CD8-positive, alpha-beta memory T cell (primary cell): ENCODE results near the gene PKM. TPM values are rescaled to one million over a fixed set of nuclear protein-coding genes. Genes with fewer than 3 reads are reported as not detected.

Experiments used
- CTCF ChIA-PET: fragments of 350-600 bp; sonication (Branson Sonifier 250); formaldehyde crosslinking; loops from one replicate; lab custom pipeline; 2021; ENCODE audit warnings: antibody characterized with exemption; lab: Charles Lee
- POLR2A ChIA-PET: fragments of 350-600 bp; sonication (Branson Sonifier 250); formaldehyde crosslinking; loops from one replicate; lab custom pipeline; 2021; ENCODE audit warnings: antibody characterized with exemption; lab: Charles Lee
- DNase-seq, 5 donors: peaks; one replicate each; pipeline versions ENCODE4 v3.0.0 to v3.0.0-alpha.2; 2020 to 2022; ENCODE audit warnings: mixed read lengths in 1 of 5
- H3K27ac ChIP-seq: one replicate; pipeline ENCODE4 v1.7.0; 2013; ENCODE audit warnings: low read depth, mild to moderate bottlenecking, low read length, moderate library complexity
- H3K27me3 ChIP-seq: 2 replicates; pipeline ENCODE4 v1.7.0; 2013; ENCODE audit warnings: low read length, mild to moderate bottlenecking; ENCODE audit not compliant: insufficient read depth, poor library complexity, severe bottlenecking
- H3K36me3 ChIP-seq: 2 replicates; pipeline ENCODE4 v1.7.0; 2013; ENCODE audit warnings: mild to moderate bottlenecking, low read length, moderate library complexity; ENCODE audit not compliant: insufficient read depth
- H3K4me1 ChIP-seq: 2 replicates; pipeline ENCODE4 v1.7.0; 2013; ENCODE audit warnings: mild to moderate bottlenecking, low read length, moderate library complexity; ENCODE audit not compliant: insufficient read depth
- H3K4me3 ChIP-seq: 2 replicates; pipeline ENCODE4 v1.7.0; 2013; ENCODE audit warnings: mild to moderate bottlenecking, low read length
- H3K9me3 ChIP-seq: 2 replicates; pipeline ENCODE4 v1.7.0; 2013; ENCODE audit warnings: mild to moderate bottlenecking, low read length
- H3K27ac Mint-ChIP-seq, 8 donors: one replicate each; pipeline ENCODE4 v1.8.0; 2020 to 2021; ENCODE audit warnings: mixed read lengths in 8 of 8, mild to moderate bottlenecking in 6 of 8, inconsistent platforms in 3 of 8, moderate library complexity in 3 of 8
- H3K27me3 Mint-ChIP-seq, 2 donors: one replicate each; pipeline ENCODE4 v1.8.0; 2020 to 2021; ENCODE audit warnings: mixed read lengths in 2 of 2, mild to moderate bottlenecking in 1 of 2, moderate library complexity in 1 of 2
- H3K36me3 Mint-ChIP-seq, 3 donors: one replicate each; pipeline ENCODE4 v1.8.0; 2020 to 2021; ENCODE audit warnings: mixed read lengths in 3 of 3, inconsistent platforms in 1 of 3, mild to moderate bottlenecking in 1 of 3
- H3K4me1 Mint-ChIP-seq, 3 donors: one replicate each; pipeline ENCODE4 v1.8.0; 2020 to 2021; ENCODE audit warnings: mixed read lengths in 3 of 3, inconsistent platforms in 1 of 3, mild to moderate bottlenecking in 1 of 3
- H3K4me3 Mint-ChIP-seq, 7 donors: one replicate each; pipeline ENCODE4 v1.8.0; 2020 to 2021; ENCODE audit warnings: mixed read lengths in 7 of 7, mild to moderate bottlenecking in 6 of 7, moderate library complexity in 4 of 7, inconsistent platforms in 2 of 7
- H3K9me3 Mint-ChIP-seq, 5 donors: one replicate each; pipeline ENCODE4 v1.8.0; 2020 to 2022; ENCODE audit warnings: mixed read lengths in 5 of 5, mild to moderate bottlenecking in 3 of 5, moderate library complexity in 2 of 5, inconsistent platforms in 1 of 5
- polyA plus RNA-seq: library from polyadenylated mRNA; unstranded; fragments of 300-500 nt; fragmentation: Illumina TruSeq; gene quantifications from one replicate; pipeline ENCODE4 v1.2.3, GENCODE V29; 2021
- total RNA-seq, 2 experiments: library from RNA; stranded (reverse); gene quantifications; one replicate each; pipeline ENCODE4 v1.2.3, GENCODE V29; 2021

PKM gene
- total and polyA plus RNA-seq, 3 experiments from 2014 or later, result 337 to 2,187 (median 2,146) TPM

DNA sequence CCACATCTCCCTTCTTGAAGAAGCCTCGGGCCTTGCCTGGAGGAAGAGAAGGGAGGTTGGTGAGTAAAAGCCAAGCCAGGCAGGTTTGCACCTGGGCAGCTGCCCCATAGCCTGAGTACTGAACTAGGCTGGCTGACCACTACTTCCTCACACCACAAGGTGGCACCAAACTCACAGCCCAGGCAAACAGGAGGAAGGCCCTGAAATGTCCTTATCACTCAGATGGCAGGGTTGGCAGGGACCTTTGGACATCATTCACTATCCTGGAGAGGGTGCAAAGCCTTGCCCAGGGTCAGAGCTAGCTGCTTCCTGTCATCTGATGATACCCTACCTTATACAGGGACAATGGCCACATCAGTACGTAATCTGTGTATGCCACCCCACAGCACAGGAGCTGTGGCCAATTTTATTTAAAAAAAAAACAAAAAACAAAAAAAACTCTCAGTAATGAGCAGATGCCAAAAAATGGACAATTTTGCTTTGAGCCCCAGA, 31.2 kb downstream of the PKM start:
- Histone ChIP-seq H3K27ac (no peak overlapping the region), H3K4me1 (no peaks in the 10 kb centered on the region), H3K9me3 (no peaks in the 10 kb centered on the region), H3K27me3 (peaks cover 8% of the 10 kb centered on the region), H3K36me3 (peaks cover 50% of the 10 kb centered on the region), H3K4me3 (no peak overlapping the region)
- H3K36me3 Mint-ChIP-seq, result peaks cover 0 to 68% (median 8%) of the 10 kb centered on the region in 3 donors
- POLR2A ChIA-PET, result no interaction called here
- peaks cover 0 to 17% (median 5%) of the 10 kb centered on the region in 3 donors for H3K4me1 Mint-ChIP-seq
- DNase-seq, result peak; percentile 49 to 83 (median 59)
- H3K9me3 Mint-ChIP-seq, result no peaks in the 10 kb centered on the region
- peaks cover 15 to 18% of the 10 kb centered on the region in 2 donors for H3K27me3 Mint-ChIP-seq
- no peak overlapping the region for H3K4me3 Mint-ChIP-seq
- CTCF ChIA-PET, result interaction anchor here (0.6 to 5.1 kb wide), 25 partner anchors 10 to 471 kb away, joined by 3 to 51 read pairs (median 4); partner anchors contain the start of genes HEXA and PKM
- H3K27ac Mint-ChIP-seq, result peak overlapping the region in 2 of 8 donors; percentile 23 to 50

DNA sequence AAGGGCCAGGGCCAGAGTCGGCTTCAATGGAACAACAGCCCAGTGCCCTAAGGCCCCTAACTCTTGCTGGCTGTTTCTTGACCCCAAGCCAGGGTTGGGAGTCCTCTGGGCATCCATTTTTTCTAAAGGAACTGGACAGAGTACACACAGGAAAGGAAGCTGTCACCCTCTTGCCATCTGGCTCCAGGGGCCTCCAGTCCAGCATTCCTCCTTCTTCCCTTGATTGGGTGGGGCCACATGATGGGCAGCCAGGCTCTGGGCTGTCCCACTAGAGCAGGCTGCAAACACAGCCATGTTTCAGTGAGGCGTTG, 31.8 kb downstream of the PKM start:
- Mint-ChIP-seq H3K36me3 (peaks cover 0 to 62% (median 8%) of the 10 kb centered on the region in 3 donors), H3K9me3 (no peaks in the 10 kb centered on the region), H3K4me3 (peak overlapping the region in 1 of 7 donors; percentile 13), H3K4me1 (peaks cover 0 to 17% (median 5%) of the 10 kb centered on the region in 3 donors), H3K27ac (no peak overlapping the region), H3K27me3 (peaks cover 17 to 20% of the 10 kb centered on the region in 2 donors)
- H3K4me3 ChIP-seq, result no peak overlapping the region
- ChIA-PET CTCF (interaction anchor here (1.2 to 5.1 kb wide), 14 partner anchors 10 to 109 kb away, joined by 3 to 51 read pairs (median 5); partner anchors contain the start of gene PKM), POLR2A (interaction anchor here (1.7 kb wide), 1 partner anchor 28 kb away, joined by 4 read pairs; no protein-coding TSS in a partner anchor)
- DNase-seq, result no peak
- H3K27me3 ChIP-seq, result peaks cover 8% of the 10 kb centered on the region
- H3K36me3 ChIP-seq, result peaks cover 44% of the 10 kb centered on the region
- H3K4me1 ChIP-seq, result no peaks in the 10 kb centered on the region
- no peaks in the 10 kb centered on the region for H3K9me3 ChIP-seq
- no peak overlapping the region for H3K27ac ChIP-seq

- no peak for DNase-seq
- Mint-ChIP-seq H3K27me3 (peaks cover 20 to 25% of the 10 kb centered on the region in 2 donors), H3K9me3 (no peaks in the 10 kb centered on the region), H3K4me1 (peaks cover 0 to 17% (median 5%) of the 10 kb centered on the region in 3 donors), H3K27ac (peak overlapping the region in 1 of 8 donors; percentile 76), H3K4me3 (peak overlapping the region in 3 of 7 donors; percentile 13 to 61 (median 41)), H3K36me3 (peaks cover 0 to 56% (median 8%) of the 10 kb centered on the region in 3 donors)
- Histone ChIP-seq H3K4me1 (no peaks in the 10 kb centered on the region), H3K4me3 (no peak overlapping the region), H3K36me3 (peaks cover 38% of the 10 kb centered on the region), H3K27me3 (peaks cover 8% of the 10 kb centered on the region), H3K27ac (no peak overlapping the region), H3K9me3 (no peaks in the 10 kb centered on the region)
- POLR2A ChIA-PET, result interaction anchor here (1.7 kb wide), 1 partner anchor 28 kb away, joined by 4 read pairs; no protein-coding TSS in a partner anchor
- CTCF ChIA-PET, result interaction anchor here (1.5 to 5.1 kb wide), 7 partner anchors 9 to 90 kb away, joined by 4 to 51 read pairs (median 9); partner anchors contain the start of gene PKM
These were observed 32.4 kb downstream of the PKM start for GRCh38 chr15:72198356-72199204.

DNA sequence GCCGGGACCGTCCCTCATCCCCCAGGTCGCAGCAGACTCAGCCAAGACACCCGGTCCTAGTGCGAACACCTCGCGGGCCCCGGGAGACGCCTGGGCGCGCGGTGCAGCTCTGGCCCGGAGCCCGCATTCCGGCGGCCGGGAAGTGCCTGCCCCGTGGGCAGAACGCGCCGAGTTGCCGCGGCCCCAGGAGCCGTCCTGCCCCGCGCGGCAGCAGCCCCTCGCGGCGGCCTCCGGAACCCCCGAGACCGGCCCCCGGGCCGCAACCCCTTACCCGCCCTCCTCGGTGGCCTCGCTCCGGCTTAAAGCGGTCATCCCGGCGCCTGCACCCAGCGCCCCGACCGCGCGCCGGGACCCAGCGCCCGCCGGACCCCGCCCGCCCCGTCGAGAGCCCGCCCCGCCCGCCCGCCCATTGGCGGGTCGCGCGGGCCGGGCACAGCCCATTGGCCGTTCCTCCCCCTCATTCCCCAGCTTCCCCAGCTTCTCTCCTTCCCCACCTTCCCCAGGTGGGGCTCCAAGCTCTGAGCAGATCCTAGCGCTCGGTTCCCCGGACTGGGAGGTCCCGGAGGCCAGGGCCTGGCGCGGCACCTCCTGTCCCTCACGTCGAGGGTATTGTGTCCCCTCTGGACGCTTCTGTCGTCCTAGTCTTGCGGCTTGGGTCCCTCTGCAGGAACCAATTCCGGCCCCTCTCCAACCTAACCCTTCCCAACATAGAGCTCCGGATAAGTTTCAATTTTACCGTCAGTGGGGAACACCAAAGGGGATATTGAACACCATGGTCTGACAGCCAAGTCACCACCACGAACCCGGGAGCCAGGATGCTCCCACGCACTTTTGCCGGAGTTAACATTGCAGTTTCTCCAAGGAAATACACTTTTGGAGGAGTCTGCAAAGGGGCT, 33.3 kb downstream of the PKM start, which contains the start of gene GRAMD2A:
GRAMD2A (minus strand) TSS at position 328 of the 896 bp plus-strand sequence.
- peak within 1 kb of the TSS in 5 of 7 donors; percentile 55 to 82 (median 67) for H3K4me3 Mint-ChIP-seq
- DNase-seq, result no peak
- ChIA-PET POLR2A (interaction anchor here (1.7 kb wide), 1 partner anchor 29 kb away, joined by 4 read pairs; no protein-coding TSS in a partner anchor), CTCF (interaction anchor here (2.1 to 5.1 kb wide), 4 partner anchors 24 to 88 kb away, joined by 4 to 51 read pairs (median 18); partner anchors contain the start of gene PKM)
- peak within 1 kb of the TSS in 1 of 8 donors; percentile 76 for H3K27ac Mint-ChIP-seq
- H3K36me3 Mint-ChIP-seq, result peaks cover 0 to 47% (median 5%) of the 10 kb centered on the region in 3 donors
- peaks cover 29% of the 10 kb centered on the region for H3K36me3 ChIP-seq
- H3K27me3 ChIP-seq, result peaks cover 8% of the 10 kb centered on the region
- no peaks in the 10 kb centered on the region for H3K9me3 ChIP-seq
- peaks cover 18 to 25% of the 10 kb centered on the region in 2 donors for H3K27me3 Mint-ChIP-seq
- no peaks in the 10 kb centered on the region for H3K4me1 ChIP-seq
- no peak within 1 kb of the TSS for H3K4me3 ChIP-seq
- peaks cover 0 to 17% (median 5%) of the 10 kb centered on the region in 3 donors for H3K4me1 Mint-ChIP-seq
- no peak within 1 kb of the TSS for H3K27ac ChIP-seq
- H3K9me3 Mint-ChIP-seq, result no peaks in the 10 kb centered on the region

DNA sequence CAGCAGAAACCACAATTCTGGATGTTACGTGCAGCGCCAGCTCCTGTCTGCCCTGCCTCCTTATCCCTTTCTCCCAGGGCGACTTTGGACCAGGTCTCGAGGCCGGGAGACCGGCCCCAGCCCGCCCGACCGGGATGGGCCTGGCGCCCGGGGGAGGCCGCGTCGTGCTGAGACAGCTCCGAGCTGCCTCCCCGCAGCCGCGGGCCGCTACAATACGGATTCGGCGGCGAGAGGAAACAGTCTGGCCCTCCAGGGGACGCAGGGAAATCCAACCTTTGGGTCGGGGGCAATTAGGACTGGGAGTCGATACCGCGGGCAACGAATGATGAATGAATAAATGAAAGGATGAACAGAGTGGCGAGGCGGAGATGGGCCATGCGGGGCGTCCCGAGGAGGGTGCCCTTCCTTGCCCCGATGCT, 33.9 kb downstream of the PKM start:
- CTCF ChIA-PET, result interaction anchor here (2.1 to 5.0 kb wide), 2 partner anchors 32 to 77 kb away, joined by 4 to 51 read pairs; partner anchors contain the start of gene PKM
- no peaks in the 10 kb centered on the region for H3K4me1 ChIP-seq
- Mint-ChIP-seq H3K4me1 (peaks cover 0 to 17% (median 5%) of the 10 kb centered on the region in 3 donors), H3K36me3 (peaks cover 0 to 41% (median 5%) of the 10 kb centered on the region in 3 donors), H3K27me3 (peaks cover 20 to 30% of the 10 kb centered on the region in 2 donors), H3K27ac (no peak overlapping the region), H3K9me3 (no peaks in the 10 kb centered on the region), H3K4me3 (peak overlapping the region in 5 of 7 donors; percentile 43 to 82 (median 67))
- no peaks in the 10 kb centered on the region for H3K9me3 ChIP-seq
- peaks cover 8% of the 10 kb centered on the region for H3K27me3 ChIP-seq
- no peak overlapping the region for H3K27ac ChIP-seq
- POLR2A ChIA-PET, result no interaction called here
- H3K36me3 ChIP-seq, result peaks cover 24% of the 10 kb centered on the region
- H3K4me3 ChIP-seq, result no peak overlapping the region
- no peak for DNase-seq

DNA sequence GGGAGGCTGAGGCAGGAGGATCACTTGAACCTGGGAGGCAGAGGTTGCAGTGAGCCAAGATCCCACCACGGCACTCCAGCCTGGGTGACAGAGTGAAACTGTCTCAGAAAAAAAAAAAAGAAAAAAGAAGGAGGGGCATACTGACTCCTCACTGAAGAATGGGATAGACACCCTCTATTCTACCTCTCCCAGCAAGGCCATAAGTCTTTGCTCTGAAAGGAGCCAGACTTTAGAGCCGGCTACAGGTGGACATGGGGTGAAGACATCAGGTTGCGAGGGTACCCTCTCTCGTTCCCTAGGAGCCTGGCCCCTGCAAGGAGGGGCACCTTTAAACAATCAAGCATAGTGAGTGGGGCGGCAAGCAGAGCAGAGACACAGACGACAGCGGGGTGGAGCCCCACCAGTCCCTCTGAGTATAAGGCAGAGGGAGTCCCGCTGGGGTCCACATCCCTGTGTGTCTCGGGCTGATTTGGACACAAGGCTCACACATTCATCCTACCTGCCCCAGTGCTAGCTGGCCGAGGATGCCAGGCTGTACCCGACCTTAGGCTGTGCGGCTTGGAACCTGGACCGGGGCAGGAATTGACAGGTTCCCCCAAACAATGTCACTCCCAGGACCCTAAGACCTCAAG, 34.5 kb downstream of the PKM start:
- no peaks in the 10 kb centered on the region for H3K9me3 ChIP-seq
- Mint-ChIP-seq H3K27me3 (peaks cover 20 to 32% of the 10 kb centered on the region in 2 donors), H3K4me1 (peaks cover 0 to 17% (median 5%) of the 10 kb centered on the region in 3 donors), H3K27ac (no peak overlapping the region), H3K9me3 (no peaks in the 10 kb centered on the region), H3K4me3 (peak overlapping the region in 3 of 7 donors; percentile 34 to 82 (median 34)), H3K36me3 (peaks cover 0 to 35% (median 5%) of the 10 kb centered on the region in 3 donors)
- ChIA-PET POLR2A (no interaction called here), CTCF (interaction anchor here (2.1 kb wide), 1 partner anchor 77 kb away, joined by 4 read pairs; no protein-coding TSS in a partner anchor)
- H3K4me3 ChIP-seq, result no peak overlapping the region
- no peak for DNase-seq
- H3K27me3 ChIP-seq, result peaks cover 8% of the 10 kb centered on the region
- H3K36me3 ChIP-seq, result peaks cover 20% of the 10 kb centered on the region
- no peaks in the 10 kb centered on the region for H3K4me1 ChIP-seq
- H3K27ac ChIP-seq, result no peak overlapping the region
